ENCODE measurements around the gene COX5B.
"Not testable (repeated sequence)": the region's sequence is repeated elsewhere in the genome, so short reads cannot be mapped to it uniquely, and the experiment has no call there.

DNA sequence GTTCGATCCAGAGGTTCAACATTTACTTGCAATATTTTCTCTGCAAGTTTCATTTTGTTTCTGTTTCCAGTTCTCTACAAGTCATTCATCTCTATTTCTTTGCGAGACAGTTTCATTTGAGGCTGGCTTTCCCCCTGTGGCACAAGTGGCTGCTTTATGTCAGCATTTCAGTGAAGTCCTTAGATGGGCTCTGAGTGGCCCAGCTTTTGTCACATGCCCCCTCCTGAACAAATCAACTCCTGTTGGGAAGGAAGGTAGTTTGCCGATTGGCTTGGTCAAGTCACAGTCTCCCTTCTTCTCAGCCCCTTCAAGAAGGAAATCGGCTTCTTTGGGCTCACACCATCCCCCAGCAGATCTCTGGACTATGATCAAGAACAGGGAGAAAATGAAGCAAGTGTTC is 37.1 kb upstream of the COX5B start:
- TF ChIP-seq, protein P1, sequence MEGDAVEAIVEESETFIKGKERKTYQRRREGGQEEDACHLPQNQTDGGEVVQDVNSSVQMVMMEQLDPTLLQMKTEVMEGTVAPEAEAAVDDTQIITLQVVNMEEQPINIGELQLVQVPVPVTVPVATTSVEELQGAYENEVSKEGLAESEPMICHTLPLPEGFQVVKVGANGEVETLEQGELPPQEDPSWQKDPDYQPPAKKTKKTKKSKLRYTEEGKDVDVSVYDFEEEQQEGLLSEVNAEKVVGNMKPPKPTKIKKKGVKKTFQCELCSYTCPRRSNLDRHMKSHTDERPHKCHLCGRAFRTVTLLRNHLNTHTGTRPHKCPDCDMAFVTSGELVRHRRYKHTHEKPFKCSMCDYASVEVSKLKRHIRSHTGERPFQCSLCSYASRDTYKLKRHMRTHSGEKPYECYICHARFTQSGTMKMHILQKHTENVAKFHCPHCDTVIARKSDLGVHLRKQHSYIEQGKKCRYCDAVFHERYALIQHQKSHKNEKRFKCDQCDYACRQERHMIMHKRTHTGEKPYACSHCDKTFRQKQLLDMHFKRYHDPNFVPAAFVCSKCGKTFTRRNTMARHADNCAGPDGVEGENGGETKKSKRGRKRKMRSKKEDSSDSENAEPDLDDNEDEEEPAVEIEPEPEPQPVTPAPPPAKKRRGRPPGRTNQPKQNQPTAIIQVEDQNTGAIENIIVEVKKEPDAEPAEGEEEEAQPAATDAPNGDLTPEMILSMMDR (IDR thresholded peaks at IDR 0.05) = not testable (repeated sequence)
- TF ChIP-seq TCF7L2 (IDR thresholded peaks at IDR 0.05; ENCODE audit: low read depth, low read length); SIN3A (IDR thresholded peaks at IDR 0.05; ENCODE audit: borderline replicate concordance, insufficient read depth, low read depth, low read length); POLR2AphosphoS5 (IDR thresholded peaks at IDR 0.05; ENCODE audit: low read depth, low read length): not testable (repeated sequence)
- TF ChIP-seq, protein P2, sequence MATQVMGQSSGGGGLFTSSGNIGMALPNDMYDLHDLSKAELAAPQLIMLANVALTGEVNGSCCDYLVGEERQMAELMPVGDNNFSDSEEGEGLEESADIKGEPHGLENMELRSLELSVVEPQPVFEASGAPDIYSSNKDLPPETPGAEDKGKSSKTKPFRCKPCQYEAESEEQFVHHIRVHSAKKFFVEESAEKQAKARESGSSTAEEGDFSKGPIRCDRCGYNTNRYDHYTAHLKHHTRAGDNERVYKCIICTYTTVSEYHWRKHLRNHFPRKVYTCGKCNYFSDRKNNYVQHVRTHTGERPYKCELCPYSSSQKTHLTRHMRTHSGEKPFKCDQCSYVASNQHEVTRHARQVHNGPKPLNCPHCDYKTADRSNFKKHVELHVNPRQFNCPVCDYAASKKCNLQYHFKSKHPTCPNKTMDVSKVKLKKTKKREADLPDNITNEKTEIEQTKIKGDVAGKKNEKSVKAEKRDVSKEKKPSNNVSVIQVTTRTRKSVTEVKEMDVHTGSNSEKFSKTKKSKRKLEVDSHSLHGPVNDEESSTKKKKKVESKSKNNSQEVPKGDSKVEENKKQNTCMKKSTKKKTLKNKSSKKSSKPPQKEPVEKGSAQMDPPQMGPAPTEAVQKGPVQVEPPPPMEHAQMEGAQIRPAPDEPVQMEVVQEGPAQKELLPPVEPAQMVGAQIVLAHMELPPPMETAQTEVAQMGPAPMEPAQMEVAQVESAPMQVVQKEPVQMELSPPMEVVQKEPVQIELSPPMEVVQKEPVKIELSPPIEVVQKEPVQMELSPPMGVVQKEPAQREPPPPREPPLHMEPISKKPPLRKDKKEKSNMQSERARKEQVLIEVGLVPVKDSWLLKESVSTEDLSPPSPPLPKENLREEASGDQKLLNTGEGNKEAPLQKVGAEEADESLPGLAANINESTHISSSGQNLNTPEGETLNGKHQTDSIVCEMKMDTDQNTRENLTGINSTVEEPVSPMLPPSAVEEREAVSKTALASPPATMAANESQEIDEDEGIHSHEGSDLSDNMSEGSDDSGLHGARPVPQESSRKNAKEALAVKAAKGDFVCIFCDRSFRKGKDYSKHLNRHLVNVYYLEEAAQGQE (IDR thresholded peaks at IDR 0.05; ENCODE audit: insufficient read depth in 1 of 2, low read depth in 2 of 2, low read length in 1 of 2) = not testable (repeated sequence)

Measured in Panc1 (cell line).